ENCODE data around the gene CSF2RB. TPM values are rescaled to one million over a fixed set of nuclear protein-coding genes. Genes with fewer than 3 reads are reported as not detected.

CSF2RB gene
- total and polyA plus RNA-seq, 8 donors: 2.5 to 47.5 (median 3.6) TPM

DNA sequence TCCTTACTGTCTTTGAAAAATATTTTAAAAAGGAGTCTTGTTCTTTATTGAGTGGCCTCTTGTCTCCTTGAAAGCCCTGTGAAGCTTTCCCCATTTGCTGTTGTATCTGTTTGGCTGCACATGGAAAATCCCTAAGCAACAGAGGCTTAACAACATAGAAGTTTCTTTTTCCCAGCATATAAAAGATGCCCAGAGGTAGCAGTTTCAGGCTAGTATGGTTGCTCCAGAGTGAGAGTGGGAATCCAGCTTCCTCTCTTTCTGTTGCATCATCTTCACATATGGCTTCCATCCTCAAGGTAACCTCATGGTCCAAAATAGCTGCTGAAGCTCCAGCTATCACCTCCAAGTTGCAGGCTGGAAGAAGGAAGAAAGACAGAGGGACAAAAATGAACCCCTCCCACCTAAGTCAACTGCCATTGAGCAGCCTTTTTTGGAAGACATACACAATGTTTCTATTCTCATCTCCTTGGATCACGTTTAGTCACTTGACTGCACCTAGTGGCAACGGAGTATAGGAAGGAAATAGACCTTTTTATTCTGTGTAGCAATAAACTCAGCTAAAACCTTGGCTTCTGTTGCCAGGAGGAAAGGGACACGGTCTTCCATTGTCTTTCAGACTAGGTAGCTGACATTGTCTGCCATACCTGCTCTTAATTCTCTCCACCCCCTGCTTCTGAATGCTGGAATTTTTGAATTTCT is 5.3 kb downstream of the CSF2RB start:
- DNase-seq (no peak), ATAC-seq (no peak)
- Histone ChIP-seq H3K27me3 (peaks cover 0 to 19% of the 10 kb centered on the region in 2 donors), H3K9me3 (no peaks in the 10 kb centered on the region), H3K36me3 (peaks cover 0 to 21% of the 10 kb centered on the region in 2 donors), H3K4me1 (peaks cover 0 to 78% of the 10 kb centered on the region in 2 donors), H3K4me3 (no peak overlapping the region), H3K27ac (peak overlapping the region in 1 of 2 donors; percentile 25)
- TF ChIP-seq, protein P1, sequence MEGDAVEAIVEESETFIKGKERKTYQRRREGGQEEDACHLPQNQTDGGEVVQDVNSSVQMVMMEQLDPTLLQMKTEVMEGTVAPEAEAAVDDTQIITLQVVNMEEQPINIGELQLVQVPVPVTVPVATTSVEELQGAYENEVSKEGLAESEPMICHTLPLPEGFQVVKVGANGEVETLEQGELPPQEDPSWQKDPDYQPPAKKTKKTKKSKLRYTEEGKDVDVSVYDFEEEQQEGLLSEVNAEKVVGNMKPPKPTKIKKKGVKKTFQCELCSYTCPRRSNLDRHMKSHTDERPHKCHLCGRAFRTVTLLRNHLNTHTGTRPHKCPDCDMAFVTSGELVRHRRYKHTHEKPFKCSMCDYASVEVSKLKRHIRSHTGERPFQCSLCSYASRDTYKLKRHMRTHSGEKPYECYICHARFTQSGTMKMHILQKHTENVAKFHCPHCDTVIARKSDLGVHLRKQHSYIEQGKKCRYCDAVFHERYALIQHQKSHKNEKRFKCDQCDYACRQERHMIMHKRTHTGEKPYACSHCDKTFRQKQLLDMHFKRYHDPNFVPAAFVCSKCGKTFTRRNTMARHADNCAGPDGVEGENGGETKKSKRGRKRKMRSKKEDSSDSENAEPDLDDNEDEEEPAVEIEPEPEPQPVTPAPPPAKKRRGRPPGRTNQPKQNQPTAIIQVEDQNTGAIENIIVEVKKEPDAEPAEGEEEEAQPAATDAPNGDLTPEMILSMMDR (IDR thresholded peaks at IDR 0.05): no peak
- intact Hi-C loops (cut with DNase I): no loop called here

DNA sequence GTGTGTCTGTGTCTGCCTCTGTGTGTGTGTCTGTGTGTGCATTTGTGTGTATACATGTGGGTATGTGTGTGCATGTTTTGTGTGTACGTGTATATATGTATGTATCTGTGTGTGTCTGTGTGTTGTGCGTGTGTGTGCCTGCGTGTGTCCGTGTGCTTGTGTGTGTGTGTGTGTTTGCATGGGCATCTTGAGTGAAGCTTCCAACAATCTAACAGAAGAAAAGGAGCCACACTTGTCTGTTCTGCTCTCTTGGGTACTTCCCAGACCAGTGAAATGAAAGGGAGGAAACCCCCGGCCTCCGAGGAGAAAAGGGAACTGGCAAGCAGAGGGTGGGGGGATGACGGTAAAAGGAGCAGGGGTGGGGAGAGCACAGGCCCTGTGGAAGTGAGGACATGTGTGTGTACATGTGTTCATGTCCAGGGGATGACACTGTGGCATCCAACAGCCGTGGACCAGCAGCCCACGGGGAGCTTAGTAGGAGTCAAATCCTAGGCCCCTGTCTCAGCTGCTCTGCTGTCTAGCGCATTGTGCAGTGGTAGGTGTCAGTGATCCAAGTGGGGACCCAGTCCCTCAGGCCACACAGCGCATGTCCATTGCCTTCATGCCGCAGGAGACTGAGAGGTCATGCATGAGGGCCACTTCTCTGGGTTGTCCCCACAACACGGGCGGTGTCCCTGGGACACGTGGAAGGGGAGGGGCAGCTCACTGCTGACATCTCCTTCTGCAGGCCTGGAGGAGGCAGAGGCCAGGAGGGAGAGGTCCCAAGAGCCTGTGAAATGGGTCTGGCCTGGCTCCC is 8.1 kb downstream of the CSF2RB start:
- Histone ChIP-seq H3K27me3 (peaks cover 0 to 33% of the 10 kb centered on the region in 2 donors), H3K4me1 (peaks cover 0 to 61% of the 10 kb centered on the region in 2 donors), H3K27ac (peak overlapping the region in 1 of 2 donors; percentile 73), H3K36me3 (peaks cover 0 to 49% of the 10 kb centered on the region in 2 donors), H3K4me3 (no peak overlapping the region), H3K9me3 (no peaks in the 10 kb centered on the region)
- ATAC-seq (peak; percentile 72), DNase-seq (peak in 1 of 4 donors; percentile 67)
- TF ChIP-seq, protein P1 (IDR thresholded peaks at IDR 0.05): no peak
- intact Hi-C loops (cut with DNase I): no loop called here

DNA sequence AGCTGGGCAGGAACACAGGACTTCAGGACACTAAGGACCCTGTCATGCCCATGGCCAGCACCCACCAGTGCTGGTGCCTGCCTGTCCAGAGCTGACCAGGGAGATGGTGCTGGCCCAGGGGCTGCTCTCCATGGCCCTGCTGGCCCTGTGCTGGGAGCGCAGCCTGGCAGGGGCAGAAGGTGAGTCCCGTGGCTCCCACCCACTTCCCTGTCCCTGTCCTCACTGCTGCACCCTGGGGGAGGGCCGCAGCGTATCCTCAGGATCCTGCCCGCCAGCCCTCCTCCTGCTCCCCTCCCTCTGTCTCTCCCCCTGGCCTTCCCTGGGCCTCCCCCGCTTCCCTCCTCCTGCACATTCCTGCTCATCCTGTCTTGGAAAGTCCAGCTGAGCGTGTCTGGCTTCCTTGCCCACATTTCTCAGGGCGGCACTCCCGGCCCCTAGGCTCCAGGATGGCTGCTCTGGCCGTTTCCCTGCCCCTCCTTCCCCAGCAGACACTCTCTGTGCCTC is 8.7 kb downstream of the CSF2RB start:
- H3K27ac ChIP-seq: peak overlapping the region in 1 of 2 donors; percentile 73
- peaks cover 0 to 55% of the 10 kb centered on the region in 2 donors for H3K4me1 ChIP-seq
- peak; percentile 36 for ATAC-seq
- H3K27me3 ChIP-seq: peaks cover 0 to 33% of the 10 kb centered on the region in 2 donors
- DNase-seq: no peak
- intact Hi-C loops (cut with DNase I): no loop called here
- TF ChIP-seq, protein P1 (IDR thresholded peaks at IDR 0.05): no peak
- no peak overlapping the region for H3K4me3 ChIP-seq
- no peaks in the 10 kb centered on the region for H3K9me3 ChIP-seq
- peaks cover 0 to 55% of the 10 kb centered on the region in 2 donors for H3K36me3 ChIP-seq

DNA sequence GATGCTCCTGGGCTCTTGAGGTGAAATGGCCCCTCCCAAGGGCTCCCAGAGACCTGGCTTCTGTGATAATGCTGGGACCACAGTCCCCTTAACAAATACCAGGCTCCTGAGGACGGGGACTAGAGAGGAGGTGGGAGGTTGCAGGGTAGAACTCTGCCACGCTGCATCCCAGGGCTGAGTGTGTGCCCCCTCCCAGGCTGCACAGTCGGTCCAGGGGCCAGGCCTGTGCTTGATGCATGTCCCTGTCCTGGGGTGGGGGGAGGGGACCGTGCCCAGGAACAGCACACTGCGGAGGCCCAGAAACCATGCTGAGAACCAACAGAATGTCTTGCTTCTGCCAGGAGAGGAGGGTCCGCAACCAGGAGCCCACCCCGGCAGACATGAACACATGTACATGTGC is 9.3 kb downstream of the CSF2RB start:
- peaks cover 0 to 33% of the 10 kb centered on the region in 2 donors for H3K27me3 ChIP-seq
- TF ChIP-seq, protein P1 (IDR thresholded peaks at IDR 0.05): no peak

More for the DNA sequence above, 9.3 kb downstream of the CSF2RB start:
- H3K36me3 ChIP-seq: peaks cover 0 to 61% of the 10 kb centered on the region in 2 donors
- intact Hi-C loops (cut with DNase I): no loop called here
- peak overlapping the region in 1 of 2 donors; percentile 73 for H3K27ac ChIP-seq
- H3K4me1 ChIP-seq: peaks cover 0 to 50% of the 10 kb centered on the region in 2 donors
- no peaks in the 10 kb centered on the region for H3K9me3 ChIP-seq
- ATAC-seq (no peak), DNase-seq (no peak)
- no peak overlapping the region for H3K4me3 ChIP-seq

Data from left lung (tissue), 10 donors.